HEK293 (cell line): ENCODE results near the gene FRZB.

Experiments used
- CTCF ChIA-PET: fragments of 350-600 bp; formaldehyde crosslinking; extraction: SDS; loops from one replicate; lab custom pipeline; 2021; ENCODE audit warnings: antibody characterized with exemption; lab: Yijun Ruan, JAX
- POLR2A ChIA-PET: fragments of 300-600 bp; formaldehyde crosslinking; extraction: SDS; loops from one replicate; lab custom pipeline; 2020; ENCODE audit warnings: antibody characterized with exemption, inconsistent platforms; lab: Yijun Ruan, JAX
- H3K27ac ChIP-seq: fragments of 200-500 bp; sonication (Bioruptor generic); 2 replicates; pipeline ENCODE4 v1.5.1; 2014; ENCODE audit warnings: low read depth, low read length, control low read depth, inconsistent platforms; ENCODE audit errors: extremely low read depth
- H3K36me3 ChIP-seq, 2 experiments: fragments of 200-500 bp in 1 of 2; sonication (Bioruptor generic) in 1 of 2; 1 replicate in 1 of 2; 2 replicates in 1 of 2; pipeline ENCODE4 v1.5.1; 2014 to 2017; ENCODE audit warnings: inconsistent platforms in 2 of 2, low read length in 2 of 2; ENCODE audit not compliant: control insufficient read depth in 2 of 2, insufficient read depth in 1 of 2
- H3K4me1 ChIP-seq: fragments of 200-500 bp; sonication (Bioruptor generic); 2 replicates; pipeline ENCODE4 v1.5.1; 2014; ENCODE audit warnings: mild to moderate bottlenecking, low read length, inconsistent platforms; ENCODE audit not compliant: control insufficient read depth, insufficient read depth
- H3K4me3 ChIP-seq: 2 replicates; pipeline ENCODE4 v1.5.1; 2011; ENCODE audit warnings: low read depth, mild to moderate bottlenecking, control low read depth, low read length, moderate library complexity
- H3K9me3 ChIP-seq: fragments of 200-500 bp; sonication (Bioruptor generic); 2 replicates; pipeline ENCODE4 v1.5.1; 2014; ENCODE audit warnings: low read depth, low read length, inconsistent platforms; ENCODE audit not compliant: control insufficient read depth, insufficient read depth
- HOXD13 ChIP-seq: sonication (generic); formaldehyde crosslinking; IDR thresholded peaks from 2 replicates; pipeline ENCODE4 v1.8.0; 2022; ENCODE audit warnings: missing genetic modification reagents, borderline replicate concordance
- IKZF3 ChIP-seq: fragments of 450-650 bp; IDR thresholded peaks from 2 replicates; pipeline ENCODE4 v1.5.0; 2018; ENCODE audit warnings: missing biosample characterization, mild to moderate bottlenecking, missing genetic modification characterization, moderate library complexity
- SETDB1 ChIP-seq: IDR thresholded peaks from one replicate; pipeline ENCODE4 v1.6.1; 2017; ENCODE audit warnings: mild to moderate bottlenecking, low read length, moderate library complexity, mixed read lengths; ENCODE audit not compliant: insufficient read length
- YY2 ChIP-seq: fragments of 450-650 bp; formaldehyde crosslinking; IDR thresholded peaks from 2 replicates; pipeline ENCODE4 v1.5.1; 2016; ENCODE audit warnings: missing biosample characterization, missing genetic modification characterization
- ZBTB1 ChIP-seq: fragments of 450-650 bp; formaldehyde crosslinking; IDR thresholded peaks from 2 replicates; pipeline ENCODE4 v1.5.1; 2016; ENCODE audit warnings: missing biosample characterization, missing genetic modification characterization
- ZBTB6 ChIP-seq: fragments of 450-650 bp; formaldehyde crosslinking; IDR thresholded peaks from 2 replicates; pipeline ENCODE4 v1.5.1; 2017; ENCODE audit warnings: missing biosample characterization, missing genetic modification characterization
- ZNF112 ChIP-seq: fragments of 450-650 bp; formaldehyde crosslinking; IDR thresholded peaks from 2 replicates; pipeline ENCODE4 v1.5.0; 2017; ENCODE audit warnings: missing biosample characterization, missing genetic modification characterization
- ZNF121 ChIP-seq: fragments of 450-650 bp; formaldehyde crosslinking; IDR thresholded peaks from 2 replicates; pipeline ENCODE4 v1.5.1; 2016; ENCODE audit warnings: missing biosample characterization, missing genetic modification characterization
- ZNF146 ChIP-seq: fragments of 450-650 bp; formaldehyde crosslinking; IDR thresholded peaks from 2 replicates; pipeline ENCODE4 v1.5.1; 2016; ENCODE audit warnings: missing biosample characterization, missing genetic modification characterization
- ZNF148 ChIP-seq: fragments of 450-650 bp; formaldehyde crosslinking; IDR thresholded peaks from 2 replicates; pipeline ENCODE4 v1.5.0; 2017; ENCODE audit warnings: missing biosample characterization, missing genetic modification characterization, borderline replicate concordance
- ZNF175 ChIP-seq: fragments of 450-650 bp; formaldehyde crosslinking; IDR thresholded peaks from 2 replicates; pipeline ENCODE4 v1.5.1; 2016; ENCODE audit warnings: missing biosample characterization, missing genetic modification characterization
- ZNF19 ChIP-seq: fragments of 450-650 bp; formaldehyde crosslinking; IDR thresholded peaks from 2 replicates; pipeline ENCODE4; 2016; ENCODE audit warnings: missing biosample characterization, missing genetic modification characterization, low read depth
- ZNF23 ChIP-seq: fragments of 450-650 bp; formaldehyde crosslinking; IDR thresholded peaks from 2 replicates; pipeline ENCODE4 v1.5.1; 2016; ENCODE audit warnings: missing biosample characterization, missing genetic modification characterization, borderline replicate concordance
- ZNF239 ChIP-seq: fragments of 450-650 bp; formaldehyde crosslinking; IDR thresholded peaks from 2 replicates; pipeline ENCODE4 v1.5.1; 2016; ENCODE audit warnings: missing biosample characterization, missing genetic modification characterization
- ZNF350 ChIP-seq: fragments of 450-650 bp; formaldehyde crosslinking; IDR thresholded peaks from 2 replicates; pipeline ENCODE4 v1.5.0; 2017; ENCODE audit warnings: missing biosample characterization, mild to moderate bottlenecking, missing genetic modification characterization
- ZNF394 ChIP-seq: fragments of 450-650 bp; formaldehyde crosslinking; IDR thresholded peaks from 2 replicates; pipeline ENCODE4 v1.5.1; 2016; ENCODE audit warnings: missing biosample characterization, missing genetic modification characterization, mild to moderate bottlenecking, moderate library complexity, borderline replicate concordance
- ZNF404 ChIP-seq: fragments of 450-650 bp; formaldehyde crosslinking; IDR thresholded peaks from 2 replicates; pipeline ENCODE4 v1.5.1; 2017; ENCODE audit warnings: missing biosample characterization, missing genetic modification characterization
- ZNF513 ChIP-seq: fragments of 450-650 bp; IDR thresholded peaks from 2 replicates; pipeline ENCODE4 v1.5.1; 2018; ENCODE audit warnings: missing biosample characterization, missing genetic modification characterization
- ZNF514 ChIP-seq: fragments of 450-650 bp; formaldehyde crosslinking; IDR thresholded peaks from 2 replicates; pipeline ENCODE4 v1.5.1; 2016; ENCODE audit warnings: missing biosample characterization, missing genetic modification characterization
- ZNF521 ChIP-seq: fragments of 450-650 bp; formaldehyde crosslinking; IDR thresholded peaks from 2 replicates; pipeline ENCODE4 v1.5.1; 2017; ENCODE audit warnings: missing biosample characterization, mild to moderate bottlenecking, missing genetic modification characterization
- ZNF610 ChIP-seq: fragments of 450-650 bp; formaldehyde crosslinking; IDR thresholded peaks from 2 replicates; pipeline ENCODE4 v1.5.1; 2016; ENCODE audit warnings: missing biosample characterization, missing genetic modification characterization, borderline replicate concordance
- ZNF639 ChIP-seq: fragments of 450-650 bp; formaldehyde crosslinking; IDR thresholded peaks from 2 replicates; pipeline ENCODE4 v1.5.1; 2016; ENCODE audit warnings: missing biosample characterization, missing genetic modification characterization
- ZNF658 ChIP-seq: fragments of 450-650 bp; formaldehyde crosslinking; IDR thresholded peaks from 2 replicates; pipeline ENCODE4; 2016; ENCODE audit warnings: missing biosample characterization, missing genetic modification characterization
- ZNF704 ChIP-seq: fragments of 450-650 bp; formaldehyde crosslinking; IDR thresholded peaks from 2 replicates; pipeline ENCODE4 v1.5.1; 2016; ENCODE audit warnings: missing biosample characterization, missing genetic modification characterization
- ZSCAN16 ChIP-seq: fragments of 450-650 bp; formaldehyde crosslinking; IDR thresholded peaks from 2 replicates; pipeline ENCODE4 v1.5.1; 2016; ENCODE audit warnings: missing biosample characterization, missing genetic modification characterization
- ZXDB ChIP-seq: fragments of 450-650 bp; formaldehyde crosslinking; IDR thresholded peaks from 2 replicates; pipeline ENCODE4 v1.5.1; 2016; ENCODE audit warnings: missing biosample characterization, missing genetic modification characterization

The FRZB gene

GRCh38 chr2:182807319-182807718 is 59.1 kb downstream of the FRZB start:
- no peak for TF ChIP-seq ZNF513 (tag by site-specific recombination)
- no peak for TF ChIP-seq ZNF146 (tag by site-specific recombination)
- no peak for TF ChIP-seq HOXD13 (CRISPR knock-in tag)
- TF ChIP-seq ZSCAN16 (tag by site-specific recombination), result no peak
- TF ChIP-seq ZNF704 (tag by site-specific recombination), result no peak
- no peak for TF ChIP-seq ZBTB6 (tag by site-specific recombination)
- TF ChIP-seq ZNF514 (tag by site-specific recombination), result no peak
- TF ChIP-seq ZNF394, result no peak
- no peak for TF ChIP-seq ZNF239
- TF ChIP-seq ZNF350 (tag by site-specific recombination), result no peak
- Histone ChIP-seq H3K9me3 (no peaks in the 10 kb centered on the region), H3K4me3 (no peak overlapping the region), H3K4me1 (no peaks in the 10 kb centered on the region), H3K36me3 (no peaks in the 10 kb centered on the region), H3K27ac (no peak overlapping the region)
- CTCF ChIA-PET, result no interaction called here
- POLR2A ChIA-PET, result no interaction called here

- POLR2A ChIA-PET, result no interaction called here
- no peak for TF ChIP-seq ZNF610 (tag by site-specific recombination)
- TF ChIP-seq ZNF121 (tag by site-specific recombination), result no peak
- TF ChIP-seq ZNF350 (tag by site-specific recombination), result no peak
- H3K27ac ChIP-seq, result no peak overlapping the region
These were observed 62.3 kb downstream of the FRZB start for GRCh38 chr2:182804128-182804527.

GRCh38 chr2:182798736-182799135 is 67.7 kb downstream of the FRZB start:
- no peaks in the 10 kb centered on the region for H3K36me3 ChIP-seq
- no peaks in the 10 kb centered on the region for H3K9me3 ChIP-seq
- no peak overlapping the region for H3K27ac ChIP-seq
- no peaks in the 10 kb centered on the region for H3K4me1 ChIP-seq
- CTCF ChIA-PET, result interaction anchor here (0.7 kb wide), 1 partner anchor 14 kb away, joined by 5 read pairs; no protein-coding TSS in a partner anchor
- POLR2A ChIA-PET, result no interaction called here
- no peak overlapping the region for H3K4me3 ChIP-seq
- no peak for TF ChIP-seq YY2 (tag by site-specific recombination)
- no peak for TF ChIP-seq ZNF521 (tag by site-specific recombination)
- no peak for TF ChIP-seq ZSCAN16 (tag by site-specific recombination)
- no peak for TF ChIP-seq ZNF175
- no peak for TF ChIP-seq ZNF404 (tag by site-specific recombination)
- TF ChIP-seq ZNF658, result no peak
- TF ChIP-seq ZNF23 (tag by site-specific recombination), result no peak
- no peak for TF ChIP-seq ZNF639 (tag by site-specific recombination)
- TF ChIP-seq ZNF148 (tag by site-specific recombination), result no peak
- no peak for TF ChIP-seq SETDB1
- no peak for TF ChIP-seq ZBTB1 (tag by site-specific recombination)
- no peak for TF ChIP-seq ZNF112 (tag by site-specific recombination)
- TF ChIP-seq ZXDB (tag by site-specific recombination), result no peak
- TF ChIP-seq ZNF19 (tag by site-specific recombination), result no peak
- no peak for TF ChIP-seq IKZF3

More at GRCh38 chr2:182804128-182804527, 62.3 kb downstream of the FRZB start:
- Histone ChIP-seq H3K36me3 (no peaks in the 10 kb centered on the region), H3K4me1 (no peaks in the 10 kb centered on the region), H3K4me3 (no peak overlapping the region), H3K9me3 (no peaks in the 10 kb centered on the region)
- CTCF ChIA-PET, result interaction anchor here (0.6 to 0.8 kb wide), 2 partner anchors 13 to 20 kb away, joined by 3 read pairs; no protein-coding TSS in a partner anchor
